Measurements from ENCODE around the gene APBB1. TPM values are rescaled to one million over a fixed set of nuclear protein-coding genes. Genes with fewer than 3 reads are reported as not detected.

The APBB1 gene
- total RNA-seq, 4 donors from 2014 or later: 36.4 to 54.1 (median 45.4) TPM

DNA sequence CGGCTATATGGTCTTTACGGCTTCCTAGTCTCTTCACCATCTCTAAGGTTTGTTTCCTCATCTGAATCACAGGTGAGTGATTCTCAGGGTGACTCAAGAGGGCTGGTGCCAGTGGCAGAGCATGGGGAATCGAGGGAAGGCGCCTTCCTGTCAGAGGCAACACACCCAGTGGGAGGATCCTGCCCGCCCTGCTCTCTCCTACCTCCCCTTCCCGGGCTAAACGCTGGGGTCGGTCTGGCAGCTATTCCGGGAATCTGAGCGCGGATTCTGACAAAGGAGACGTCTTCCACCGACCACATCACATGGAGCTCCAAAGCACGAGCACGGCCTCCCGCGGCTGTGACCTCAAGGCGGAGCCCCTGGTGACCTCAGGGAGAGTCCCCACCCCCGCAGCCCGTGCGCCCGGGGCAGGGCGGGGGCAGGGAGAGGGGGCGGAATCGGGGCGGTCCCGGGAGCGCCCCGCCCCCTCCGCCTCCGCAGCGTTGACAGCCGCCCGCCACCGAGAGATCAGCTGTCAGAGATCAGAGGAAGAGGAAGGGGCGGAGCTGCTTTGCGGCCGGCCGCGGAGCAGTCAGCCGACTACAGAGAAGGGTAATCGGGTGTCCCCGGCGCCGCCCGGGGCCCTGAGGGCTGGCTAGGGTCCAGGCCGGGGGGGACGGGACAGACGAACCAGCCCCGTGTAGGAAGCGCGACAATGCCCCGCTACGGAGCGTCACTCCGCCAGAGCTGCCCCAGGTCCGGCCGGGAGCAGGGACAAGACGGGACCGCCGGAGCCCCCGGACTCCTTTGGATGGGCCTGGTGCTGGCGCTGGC is 28.8 kb downstream of the APBB1 start, which contains the start of gene SMPD1:
TSS of gene SMPD1 (plus strand) at position 570 of the 813 bp plus-strand sequence. CDS start at position 695, 125 bp downstream.
- peaks cover 8 to 12% of the 10 kb centered on the region in 2 donors for H3K4me1 ChIP-seq
- peak within 1 kb of the TSS; percentile 37 to 75 (median 67) for H3K4me3 ChIP-seq (replicated peaks in 1 of 3)
- TF ChIP-seq POLR2A (IDR thresholded peaks at IDR 0.05): peak in 1 of 2 donors; percentile 89
- TF ChIP-seq, protein P1, sequence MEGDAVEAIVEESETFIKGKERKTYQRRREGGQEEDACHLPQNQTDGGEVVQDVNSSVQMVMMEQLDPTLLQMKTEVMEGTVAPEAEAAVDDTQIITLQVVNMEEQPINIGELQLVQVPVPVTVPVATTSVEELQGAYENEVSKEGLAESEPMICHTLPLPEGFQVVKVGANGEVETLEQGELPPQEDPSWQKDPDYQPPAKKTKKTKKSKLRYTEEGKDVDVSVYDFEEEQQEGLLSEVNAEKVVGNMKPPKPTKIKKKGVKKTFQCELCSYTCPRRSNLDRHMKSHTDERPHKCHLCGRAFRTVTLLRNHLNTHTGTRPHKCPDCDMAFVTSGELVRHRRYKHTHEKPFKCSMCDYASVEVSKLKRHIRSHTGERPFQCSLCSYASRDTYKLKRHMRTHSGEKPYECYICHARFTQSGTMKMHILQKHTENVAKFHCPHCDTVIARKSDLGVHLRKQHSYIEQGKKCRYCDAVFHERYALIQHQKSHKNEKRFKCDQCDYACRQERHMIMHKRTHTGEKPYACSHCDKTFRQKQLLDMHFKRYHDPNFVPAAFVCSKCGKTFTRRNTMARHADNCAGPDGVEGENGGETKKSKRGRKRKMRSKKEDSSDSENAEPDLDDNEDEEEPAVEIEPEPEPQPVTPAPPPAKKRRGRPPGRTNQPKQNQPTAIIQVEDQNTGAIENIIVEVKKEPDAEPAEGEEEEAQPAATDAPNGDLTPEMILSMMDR (IDR thresholded peaks at IDR 0.05): no peak
- no peaks in the 10 kb centered on the region for H3K9me3 ChIP-seq
- no peaks in the 10 kb centered on the region for H3K36me3 ChIP-seq
- intact Hi-C loops (cut with DNase I): loop anchor here (10.0 kb wide), 1 partner anchor 105 kb away; the partner anchor contains the start of gene DNHD1
- peak; percentile 95 to 96 for DNase-seq
- WGBS, 2 donors: 1 to 7% methylated on average over 7 to 11 of the region's 63 CpGs
- peak within 1 kb of the TSS; percentile 88 to 94 (median 89) for H3K27ac ChIP-seq
- no peaks in the 10 kb centered on the region for H3K27me3 ChIP-seq

DNA sequence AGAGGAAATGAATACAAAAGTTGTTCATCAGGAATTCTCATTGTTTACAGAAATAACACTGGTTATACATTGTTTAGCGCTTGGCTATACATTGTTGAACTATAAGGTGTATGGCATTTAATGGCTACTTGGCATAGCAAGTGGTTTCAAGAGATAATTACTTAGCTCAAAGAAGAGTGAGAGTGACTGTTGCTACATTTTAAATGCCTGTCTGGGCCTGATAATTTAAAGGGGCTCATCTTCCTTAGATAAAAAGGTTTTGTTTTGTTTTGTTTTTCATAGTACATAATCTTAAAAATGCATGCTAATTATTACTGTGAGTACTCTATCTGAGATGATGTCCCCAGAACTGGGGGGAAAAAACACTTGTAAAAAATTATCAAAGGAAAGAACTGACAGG is 30.1 kb downstream of the APBB1 start:
- DNase-seq: no peak
- WGBS, 2 donors: 95 to 96% methylated on average over 1 of the region's 1 CpG
- TF ChIP-seq, protein P1 (IDR thresholded peaks at IDR 0.05): no peak
- TF ChIP-seq POLR2A (IDR thresholded peaks at IDR 0.05): no peak
- Histone ChIP-seq H3K4me3 (replicated peaks in 1 of 3) (no peak overlapping the region), H3K27ac (no peak overlapping the region), H3K4me1 (peaks cover 8 to 12% of the 10 kb centered on the region in 2 donors), H3K36me3 (no peaks in the 10 kb centered on the region), H3K27me3 (no peaks in the 10 kb centered on the region), H3K9me3 (no peaks in the 10 kb centered on the region)
- intact Hi-C loops (cut with DNase I): no loop called here

DNA sequence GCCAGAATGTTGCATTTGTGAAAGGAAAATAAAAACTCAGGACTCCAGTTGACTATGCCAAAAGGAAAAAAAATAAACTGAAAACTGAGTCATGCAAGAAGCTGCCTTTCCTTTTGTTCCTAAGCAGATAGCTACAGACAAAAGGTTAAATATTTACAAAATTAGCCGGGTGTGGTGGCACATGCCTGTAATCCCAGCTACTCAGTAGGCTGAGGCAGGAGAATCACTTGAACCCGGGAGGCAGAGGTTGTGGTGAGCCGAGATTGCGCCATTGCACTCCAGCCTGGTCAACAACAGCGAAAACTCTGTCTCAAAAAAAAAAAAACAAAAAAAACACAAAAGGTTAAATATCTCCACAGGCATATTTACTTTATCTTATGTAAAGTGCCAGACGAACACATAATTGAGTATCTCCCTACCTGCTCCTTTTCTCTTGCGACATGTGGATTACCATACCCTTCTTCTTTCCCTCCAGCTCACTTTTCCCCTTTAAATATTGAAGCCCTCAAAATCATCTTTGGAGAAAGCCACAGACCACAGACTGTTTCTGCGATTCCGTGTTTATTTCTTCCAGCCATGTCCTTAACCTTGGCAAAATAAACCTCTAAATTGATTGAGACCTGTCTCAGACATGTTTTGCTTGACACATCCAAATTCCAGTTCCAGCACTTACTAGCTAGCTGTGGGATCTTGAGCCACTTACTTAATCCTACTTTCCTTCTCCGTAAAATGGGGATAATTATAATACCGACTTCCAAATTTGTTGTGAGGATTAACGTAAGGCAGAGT is 30.9 kb downstream of the APBB1 start:
- DNase-seq: no peak
- Histone ChIP-seq H3K4me3 (replicated peaks in 1 of 3) (no peak overlapping the region), H3K4me1 (peaks cover 8 to 12% of the 10 kb centered on the region in 2 donors), H3K27me3 (no peaks in the 10 kb centered on the region), H3K27ac (peak overlapping the region in 1 of 3 donors; percentile 23), H3K9me3 (no peaks in the 10 kb centered on the region), H3K36me3 (no peaks in the 10 kb centered on the region)
- 64 to 77% methylated on average over 12 of the region's 12 CpGs for WGBS, 2 donors
- TF ChIP-seq POLR2A (IDR thresholded peaks at IDR 0.05): no peak
- TF ChIP-seq, protein P1 (IDR thresholded peaks at IDR 0.05): no peak
- intact Hi-C loops (cut with DNase I): no loop called here

DNA sequence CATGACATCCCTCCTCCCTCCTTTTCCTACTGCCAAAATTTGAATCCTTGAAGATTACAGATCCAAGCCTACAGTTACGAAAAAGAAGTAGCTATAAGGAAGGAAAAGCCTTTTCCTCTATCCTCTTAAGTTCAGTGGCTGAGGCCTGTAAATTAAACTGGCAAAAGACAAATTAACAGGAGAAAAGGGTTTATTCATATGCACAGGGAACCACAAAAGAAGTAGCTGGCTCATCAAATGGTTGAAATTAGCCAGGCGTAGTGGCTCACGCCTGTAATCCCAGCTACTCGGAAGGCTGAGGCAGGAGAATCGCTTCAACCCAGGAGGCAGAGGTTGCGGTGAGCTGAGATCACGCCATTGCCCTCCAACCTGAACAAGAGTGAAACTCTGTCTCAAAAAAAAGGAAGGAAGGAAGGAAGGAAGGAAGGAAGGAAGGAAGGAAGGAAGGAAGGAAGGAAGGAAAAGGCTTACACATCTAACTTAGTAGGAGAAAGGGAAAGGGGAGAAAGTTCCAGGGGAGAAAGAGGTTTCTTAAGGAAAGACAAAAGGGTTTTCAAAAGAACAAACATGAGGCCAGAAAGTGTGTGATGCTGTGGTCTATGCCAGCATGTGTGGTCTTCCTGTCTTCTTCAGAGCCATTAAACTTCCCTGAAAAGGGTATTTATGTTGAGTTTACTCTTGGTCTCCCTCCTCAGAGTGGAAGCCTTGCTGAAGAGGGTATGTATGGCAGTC is 33.7 kb downstream of the APBB1 start:
- WGBS, 2 donors: 91 to 95% methylated on average over 7 of the region's 7 CpGs
- intact Hi-C loops (cut with DNase I): no loop called here

More for the DNA sequence above, 33.7 kb downstream of the APBB1 start:
- no peaks in the 10 kb centered on the region for H3K27me3 ChIP-seq
- TF ChIP-seq POLR2A (IDR thresholded peaks at IDR 0.05): no peak
- TF ChIP-seq, protein P1 (IDR thresholded peaks at IDR 0.05): no peak
- DNase-seq: no peak
- no peaks in the 10 kb centered on the region for H3K4me1 ChIP-seq
- no peak overlapping the region for H3K4me3 ChIP-seq (replicated peaks in 1 of 3)
- no peaks in the 10 kb centered on the region for H3K9me3 ChIP-seq
- no peak overlapping the region for H3K27ac ChIP-seq
- no peaks in the 10 kb centered on the region for H3K36me3 ChIP-seq

Data from thyroid gland (tissue), 4 donors.